Mesothelial cell of epicardium (in vitro differentiated cells): ENCODE measurements around the gene HIRIP3. TPM values are rescaled to one million over a fixed set of nuclear protein-coding genes. Genes with fewer than 3 reads are reported as not detected.

ENCODE experiments used
- DNase-seq, 2 experiments: peaks; one replicate each; pipeline ENCODE4 v3.0.0; 2021; ENCODE audit warnings: low spot score in 2 of 2; ENCODE audit not compliant: unreplicated experiment in 2 of 2
- H3K27ac Mint-ChIP-seq: 2 replicates; pipeline ENCODE4 v1.8.0; 2021; ENCODE audit warnings: mixed read lengths
- H3K27me3 Mint-ChIP-seq: 2 replicates; pipeline ENCODE4 v1.8.0; 2021; ENCODE audit warnings: low read depth, mixed read lengths
- H3K36me3 Mint-ChIP-seq: 2 replicates; pipeline ENCODE4 v1.8.0; 2021; ENCODE audit warnings: mixed read lengths
- H3K4me1 Mint-ChIP-seq: 2 replicates; pipeline ENCODE4 v1.8.0; 2021; ENCODE audit warnings: mixed read lengths
- H3K4me3 Mint-ChIP-seq: 2 replicates; pipeline ENCODE4 v1.8.0; 2021; ENCODE audit warnings: mild to moderate bottlenecking, moderate library complexity, mixed read lengths
- H3K9me3 Mint-ChIP-seq: 2 replicates; pipeline ENCODE4 v1.8.0; 2021; ENCODE audit warnings: mixed read lengths
- CTCF ChIP-seq: fragments of 200-600 bp; sonication (generic); IDR thresholded peaks from one replicate; pipeline ENCODE4 v1.5.0; 2021; ENCODE audit warnings: antibody characterized with exemption; ENCODE audit not compliant: unreplicated experiment
- total RNA-seq: library from RNA; stranded (reverse); gene quantifications from 3 replicates; pipeline ENCODE4 v1.2.1, GENCODE V29; 2021

Gene HIRIP3
- total RNA-seq, 1 donor from 2014 or later = 9.7 TPM

GRCh38 chr16:30010844-30011713 lies 15.7 kb upstream of the HIRIP3 start, which contains the start of gene DOC2A:
Gene DOC2A, minus strand, starts transcription at chr16:30011027. Its CDS starts 805 bp downstream, at chr16:30010222.
- TF ChIP-seq CTCF = no peak
- Mint-ChIP-seq H3K4me3 (peak within 1 kb of the TSS; percentile 70), H3K4me1 (peaks cover 10% of the 10 kb centered on the region), H3K9me3 (no peaks in the 10 kb centered on the region), H3K27ac (no peak within 1 kb of the TSS), H3K36me3 (no peaks in the 10 kb centered on the region), H3K27me3 (peaks cover 46% of the 10 kb centered on the region)
- DNase-seq = peak in 1 of 2 experiments; percentile 65

DNA sequence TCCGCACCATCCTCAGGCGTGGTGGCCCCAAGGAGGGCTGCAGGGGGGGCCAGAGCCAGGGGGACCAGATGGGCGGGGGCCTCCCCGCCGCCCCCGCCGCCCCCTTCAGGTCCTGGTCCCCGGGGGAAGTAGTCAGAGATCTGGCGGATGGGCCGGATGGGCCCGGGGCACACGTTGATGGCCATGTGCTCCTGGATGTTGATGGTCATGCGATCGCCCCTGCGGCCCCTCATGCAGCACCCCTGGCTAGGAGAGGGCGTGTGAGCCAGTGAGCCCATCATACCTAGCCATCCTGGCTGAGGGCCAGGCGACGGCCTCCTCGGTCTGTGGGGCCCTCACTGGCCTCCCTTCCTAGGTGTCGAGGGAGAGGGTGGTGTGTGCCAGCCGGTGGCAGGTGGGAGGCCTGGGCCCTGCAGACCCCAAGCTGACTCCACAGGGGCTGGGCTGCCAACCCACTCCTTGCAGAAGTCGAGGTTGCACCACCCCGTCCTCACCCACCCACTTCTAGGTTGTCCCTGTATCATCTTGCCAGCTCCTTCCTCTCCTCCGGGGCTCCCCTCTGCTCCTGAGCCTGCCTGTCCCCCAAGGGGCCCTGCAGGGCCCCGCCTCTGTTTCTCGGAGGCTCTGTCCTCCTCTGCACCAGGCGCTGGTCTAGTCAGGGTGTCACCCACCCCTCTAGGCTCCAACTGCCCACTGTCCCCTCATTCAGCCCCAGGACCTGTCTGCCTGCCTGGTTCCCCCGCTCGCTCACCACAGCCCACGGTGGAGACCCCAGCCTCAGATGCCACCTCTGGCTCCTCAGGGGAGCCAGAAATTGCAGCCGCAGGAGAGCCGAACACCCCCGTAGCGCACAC lies 14.8 kb upstream of the HIRIP3 start:
- H3K9me3 Mint-ChIP-seq = no peaks in the 10 kb centered on the region
- TF ChIP-seq CTCF = no peak
- peaks cover 10% of the 10 kb centered on the region for H3K4me1 Mint-ChIP-seq
- no peaks in the 10 kb centered on the region for H3K36me3 Mint-ChIP-seq
- peaks cover 46% of the 10 kb centered on the region for H3K27me3 Mint-ChIP-seq
- peak overlapping the region; percentile 66 for H3K4me3 Mint-ChIP-seq
- no peak overlapping the region for H3K27ac Mint-ChIP-seq
- no peak for DNase-seq

DNA sequence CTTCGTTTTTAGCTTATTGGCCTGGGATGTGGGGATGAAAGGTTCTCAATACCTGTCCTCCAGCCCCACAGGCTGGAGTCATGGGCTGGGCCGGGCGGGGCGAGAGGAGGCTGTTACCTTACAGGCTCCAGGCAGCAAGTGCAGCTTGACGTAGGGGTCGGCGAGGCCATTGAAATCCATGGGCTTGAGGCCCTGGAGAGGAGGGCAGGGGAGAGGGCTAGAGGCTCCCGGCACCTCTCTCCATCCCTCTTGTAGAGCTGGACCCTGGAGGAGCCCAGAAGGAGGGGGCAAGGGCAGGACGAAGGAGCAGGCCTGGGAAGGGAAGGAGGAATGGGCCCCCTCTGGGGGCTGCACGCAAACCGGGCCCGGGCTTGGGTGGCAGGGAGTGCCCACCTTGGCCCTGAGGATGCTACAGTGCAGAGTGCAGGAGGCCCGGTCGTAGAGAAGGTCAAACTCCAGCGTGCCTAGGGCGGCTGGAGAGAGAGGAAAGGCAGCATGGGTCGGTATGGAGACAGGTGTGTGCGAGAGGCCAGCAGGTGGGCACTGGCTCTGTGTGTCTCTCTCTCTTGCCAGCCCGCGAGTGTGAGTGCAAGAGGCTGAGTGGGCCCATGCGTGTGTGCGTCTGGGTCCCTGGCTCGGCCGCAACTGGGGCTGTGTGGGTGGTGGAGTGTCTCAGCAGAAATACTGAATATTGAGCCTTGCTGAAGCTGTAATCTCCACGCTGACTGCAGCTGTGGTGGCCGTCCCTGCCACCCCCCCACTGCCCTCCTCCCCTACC lies 13.9 kb upstream of the HIRIP3 start:
- Mint-ChIP-seq H3K4me1 (peaks cover 10% of the 10 kb centered on the region), H3K9me3 (no peaks in the 10 kb centered on the region), H3K4me3 (peak overlapping the region; percentile 39), H3K27me3 (peaks cover 46% of the 10 kb centered on the region), H3K36me3 (no peaks in the 10 kb centered on the region), H3K27ac (no peak overlapping the region)
- no peak for DNase-seq
- TF ChIP-seq CTCF = no peak

DNA sequence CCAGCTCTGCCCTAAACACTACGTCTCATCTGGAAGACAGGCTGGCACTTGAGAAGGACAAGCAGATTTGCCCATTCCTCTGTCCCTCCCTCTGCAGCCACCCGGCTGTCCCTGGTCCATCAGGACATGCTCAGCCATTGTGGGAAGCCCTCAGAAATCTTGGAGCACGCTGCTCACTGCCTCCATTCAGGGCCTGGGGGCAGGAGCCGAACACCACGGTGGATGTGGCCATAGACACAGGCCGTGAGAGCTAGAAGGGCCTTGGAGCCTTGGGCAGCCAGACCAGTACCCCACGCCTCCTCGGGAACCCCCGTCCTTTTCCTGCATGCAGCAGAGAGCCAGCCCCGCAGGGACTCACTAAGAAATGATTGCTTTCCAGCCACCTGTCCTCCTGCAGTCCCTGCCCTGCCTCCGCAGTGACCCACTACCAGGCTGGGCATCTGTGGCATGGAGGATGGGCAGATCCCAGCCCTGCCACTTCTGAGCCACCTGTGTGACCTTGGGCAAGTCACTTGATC lies 12.0 kb upstream of the HIRIP3 start:
- Mint-ChIP-seq H3K4me1 (peaks cover 10% of the 10 kb centered on the region), H3K27ac (no peak overlapping the region), H3K9me3 (no peaks in the 10 kb centered on the region), H3K36me3 (no peaks in the 10 kb centered on the region), H3K4me3 (no peak overlapping the region), H3K27me3 (peaks cover 42% of the 10 kb centered on the region)
- no peak for TF ChIP-seq CTCF
- no peak for DNase-seq
